Activated effector memory CD4-positive, alpha-beta T cell treated with Interleukin-2 at 50 U/mL for 16 hours (primary cell): ENCODE results near the gene LONP1.
"Not testable (repeated sequence)": the region's sequence is repeated elsewhere in the genome, so short reads cannot be mapped to it uniquely, and the experiment has no call there.

Experiments
- DNase-seq: peaks from one replicate; pipeline ENCODE4 v3.0.0-alpha.2; 2020

The LONP1 gene, protein sequence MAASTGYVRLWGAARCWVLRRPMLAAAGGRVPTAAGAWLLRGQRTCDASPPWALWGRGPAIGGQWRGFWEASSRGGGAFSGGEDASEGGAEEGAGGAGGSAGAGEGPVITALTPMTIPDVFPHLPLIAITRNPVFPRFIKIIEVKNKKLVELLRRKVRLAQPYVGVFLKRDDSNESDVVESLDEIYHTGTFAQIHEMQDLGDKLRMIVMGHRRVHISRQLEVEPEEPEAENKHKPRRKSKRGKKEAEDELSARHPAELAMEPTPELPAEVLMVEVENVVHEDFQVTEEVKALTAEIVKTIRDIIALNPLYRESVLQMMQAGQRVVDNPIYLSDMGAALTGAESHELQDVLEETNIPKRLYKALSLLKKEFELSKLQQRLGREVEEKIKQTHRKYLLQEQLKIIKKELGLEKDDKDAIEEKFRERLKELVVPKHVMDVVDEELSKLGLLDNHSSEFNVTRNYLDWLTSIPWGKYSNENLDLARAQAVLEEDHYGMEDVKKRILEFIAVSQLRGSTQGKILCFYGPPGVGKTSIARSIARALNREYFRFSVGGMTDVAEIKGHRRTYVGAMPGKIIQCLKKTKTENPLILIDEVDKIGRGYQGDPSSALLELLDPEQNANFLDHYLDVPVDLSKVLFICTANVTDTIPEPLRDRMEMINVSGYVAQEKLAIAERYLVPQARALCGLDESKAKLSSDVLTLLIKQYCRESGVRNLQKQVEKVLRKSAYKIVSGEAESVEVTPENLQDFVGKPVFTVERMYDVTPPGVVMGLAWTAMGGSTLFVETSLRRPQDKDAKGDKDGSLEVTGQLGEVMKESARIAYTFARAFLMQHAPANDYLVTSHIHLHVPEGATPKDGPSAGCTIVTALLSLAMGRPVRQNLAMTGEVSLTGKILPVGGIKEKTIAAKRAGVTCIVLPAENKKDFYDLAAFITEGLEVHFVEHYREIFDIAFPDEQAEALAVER

DNA sequence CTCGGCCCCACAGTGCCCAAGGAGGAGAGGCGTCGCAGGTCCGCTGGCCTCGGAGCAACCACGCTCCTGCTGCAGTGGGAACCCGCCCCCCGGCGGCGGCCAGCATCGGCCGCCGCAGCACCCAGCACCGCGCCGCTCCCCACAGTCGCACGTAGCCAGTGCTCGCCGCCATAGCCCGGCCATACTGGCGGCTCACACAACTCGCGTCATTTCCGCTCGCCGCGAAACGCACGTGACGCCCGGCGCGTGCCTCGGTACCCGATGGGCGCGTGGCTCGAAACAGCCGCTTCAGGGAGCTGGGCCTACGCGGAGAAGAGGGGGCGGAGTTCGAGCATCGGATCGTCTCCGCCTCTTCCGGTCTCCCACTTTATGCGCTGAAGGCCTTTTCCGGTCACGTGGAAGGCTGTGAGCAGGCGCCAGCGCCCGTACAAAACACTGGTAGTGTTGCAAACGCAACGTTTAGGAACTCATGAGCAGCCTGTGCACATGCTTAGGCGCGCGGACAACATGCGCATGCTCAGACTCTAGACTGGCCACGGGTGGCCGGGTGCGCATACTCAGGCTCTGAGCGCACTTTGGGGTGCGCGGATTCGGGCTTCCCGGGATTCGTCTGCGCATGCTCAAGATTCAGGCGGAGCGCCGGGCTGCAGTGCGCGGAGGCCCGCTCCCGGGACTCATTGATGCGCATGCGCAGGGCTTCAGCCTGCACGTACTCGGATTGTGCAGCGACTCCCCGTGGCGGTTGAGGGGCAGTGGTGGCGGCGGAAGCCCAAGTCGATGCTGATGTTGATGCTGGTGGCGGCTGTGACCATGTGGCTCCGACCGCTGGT is at the start of gene LONP1, which contains the start of gene CATSPERD:
Gene LONP1 (minus strand): TSS at position 186 of the 830 bp plus-strand sequence. CDS start 14 bp downstream, at position 172.
Gene CATSPERD (plus strand): TSS at position 677 of the 830 bp plus-strand sequence. CDS start 101 bp downstream, at position 778.
- DNase-seq, result peak; percentile 95

DNA sequence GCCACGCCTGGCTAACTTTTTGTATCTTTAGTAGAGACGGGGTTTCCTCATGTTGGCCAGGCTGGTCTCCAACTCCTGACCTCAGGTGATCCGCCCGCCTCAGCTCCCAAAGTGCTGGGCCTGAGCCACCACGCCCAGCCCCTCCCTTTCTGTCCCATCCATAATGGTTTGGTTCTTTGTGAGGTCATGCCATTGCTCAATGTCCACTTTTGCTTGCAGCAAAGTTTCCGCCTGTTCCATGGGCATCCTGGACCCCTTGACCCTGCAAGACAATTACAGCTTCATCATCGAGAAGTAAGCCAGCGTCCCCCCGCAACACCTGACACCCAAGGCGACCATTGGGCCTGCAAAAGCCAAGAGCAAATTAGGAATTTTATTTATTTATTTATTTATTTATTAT is 48.0 kb upstream of the LONP1 start:
- DNase-seq, result no peak

DNA sequence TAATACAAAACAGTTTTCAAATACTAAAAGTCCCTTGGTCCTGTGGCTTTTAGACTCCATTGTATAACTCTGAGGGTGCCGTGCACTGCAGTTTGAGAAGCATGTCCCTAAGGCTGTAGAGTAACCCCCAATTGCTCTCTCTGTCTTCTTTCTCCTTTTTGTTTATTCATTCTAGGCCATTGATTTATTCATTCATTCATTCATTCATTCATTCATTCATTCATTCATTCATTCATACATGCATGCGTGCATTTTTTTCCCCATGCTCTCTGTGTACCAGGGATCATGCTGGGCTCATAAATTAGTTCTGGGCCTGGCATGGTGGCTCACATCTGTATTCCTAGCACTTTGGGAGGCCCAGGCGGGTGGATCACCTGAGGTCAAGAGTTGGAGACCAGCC is 45.3 kb upstream of the LONP1 start:
- no peak for DNase-seq

DNA sequence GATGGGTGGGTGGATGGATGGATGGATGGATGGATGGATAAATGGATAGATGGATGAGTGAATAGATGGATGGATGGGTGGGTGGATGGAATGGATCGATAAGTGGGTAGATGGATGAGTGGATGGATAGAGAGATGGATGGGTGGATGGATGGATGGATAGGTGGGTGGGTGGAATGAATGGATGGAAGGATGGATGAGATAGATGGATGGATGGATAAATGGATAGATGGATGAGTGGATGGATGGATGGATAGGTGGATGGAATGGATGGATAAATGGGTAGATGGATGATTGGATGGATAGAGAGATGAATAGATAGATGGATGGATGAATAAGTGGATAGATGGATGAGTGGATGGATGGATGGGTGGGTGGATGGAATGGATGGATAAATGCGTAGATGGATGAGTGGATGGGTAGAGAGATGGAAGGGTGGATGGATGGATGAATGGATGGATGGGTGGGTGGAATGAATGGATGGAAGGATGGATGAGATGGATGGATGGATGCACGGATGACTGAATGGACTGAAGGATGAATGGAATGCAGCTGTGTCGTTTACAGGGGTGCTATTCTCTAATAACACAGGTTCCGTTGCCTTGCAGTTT is 42.8 kb upstream of the LONP1 start:
- DNase-seq, result no peak

DNA sequence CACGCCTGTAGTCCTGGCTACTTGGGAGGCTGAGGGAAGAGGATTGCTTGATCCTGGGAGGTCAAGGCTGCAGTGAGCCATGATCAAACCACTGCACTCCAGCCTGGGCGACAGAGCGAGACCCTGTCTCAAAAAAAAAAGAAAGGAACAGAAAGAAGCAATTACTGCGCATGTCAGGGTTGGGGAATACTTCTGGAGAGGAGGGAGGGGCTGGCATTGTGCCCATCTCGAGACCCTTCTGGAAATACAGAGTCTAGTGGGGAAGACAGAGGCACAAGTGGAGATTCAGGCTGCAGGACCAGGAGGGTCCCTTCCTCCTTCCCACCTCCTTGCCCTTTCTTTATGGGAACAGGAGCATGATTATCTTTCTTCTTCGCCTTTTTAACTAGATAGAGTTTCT is 33.8 kb upstream of the LONP1 start:
- DNase-seq, result no peak

DNA sequence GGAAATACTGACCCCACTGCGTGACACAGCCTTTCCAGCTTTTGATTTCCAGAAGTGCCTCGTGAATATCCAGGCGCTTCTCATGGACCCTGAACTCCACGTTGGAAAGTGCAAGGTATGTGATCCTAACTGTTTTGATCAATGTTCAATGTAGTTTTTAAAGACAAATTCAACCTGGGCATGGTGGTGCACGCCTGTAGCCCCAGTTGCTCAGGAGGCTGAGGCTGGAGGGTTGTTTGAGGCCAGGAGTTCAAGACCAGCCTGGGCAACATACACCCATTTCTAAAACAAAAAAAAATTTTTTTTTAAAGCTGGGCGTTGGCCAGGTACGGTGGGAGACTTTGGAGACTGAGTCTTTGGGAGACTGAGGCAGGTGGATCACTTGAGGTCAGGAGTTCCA is 31.8 kb upstream of the LONP1 start:
- DNase-seq, result no peak

DNA sequence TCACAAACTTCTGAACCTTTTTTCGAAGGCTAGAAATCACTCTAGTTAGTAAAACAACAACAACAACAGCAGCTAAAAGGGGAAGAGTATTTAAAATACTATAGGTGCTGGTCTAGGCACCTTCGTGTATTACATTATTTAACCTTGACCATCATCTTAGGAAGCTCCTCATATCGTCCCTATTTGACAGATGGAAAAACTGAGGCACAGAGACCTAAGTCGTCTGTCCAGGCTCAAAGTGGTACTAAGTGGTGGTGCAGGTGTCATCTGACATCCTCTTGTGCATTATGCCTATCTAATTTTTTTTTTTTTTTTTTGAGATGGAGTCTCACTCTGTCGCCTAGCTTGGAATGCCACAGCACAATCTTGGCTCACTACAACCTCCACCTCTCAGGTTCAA is 29.6 kb upstream of the LONP1 start:
- no peak for DNase-seq

DNA sequence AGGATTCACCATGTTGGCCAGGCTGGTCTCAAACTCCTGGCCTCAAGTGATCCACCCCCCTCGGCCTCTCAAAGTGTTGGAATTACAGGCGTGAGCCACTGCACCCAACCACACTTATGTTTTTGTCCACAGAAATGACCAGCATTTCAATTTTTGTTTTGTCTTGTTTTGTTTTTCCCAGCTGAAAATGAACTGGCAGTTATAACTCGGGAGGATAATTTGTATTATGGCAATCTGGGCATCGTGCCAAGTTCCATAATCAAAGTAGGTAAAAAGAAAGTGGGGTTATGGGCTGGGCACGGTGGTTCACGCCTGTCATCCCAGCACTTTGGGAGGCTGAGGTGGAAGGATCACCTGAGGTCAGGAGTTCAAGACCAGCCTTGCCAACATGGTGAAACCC is 29.0 kb upstream of the LONP1 start:
- DNase-seq, result not testable (repeated sequence)

DNA sequence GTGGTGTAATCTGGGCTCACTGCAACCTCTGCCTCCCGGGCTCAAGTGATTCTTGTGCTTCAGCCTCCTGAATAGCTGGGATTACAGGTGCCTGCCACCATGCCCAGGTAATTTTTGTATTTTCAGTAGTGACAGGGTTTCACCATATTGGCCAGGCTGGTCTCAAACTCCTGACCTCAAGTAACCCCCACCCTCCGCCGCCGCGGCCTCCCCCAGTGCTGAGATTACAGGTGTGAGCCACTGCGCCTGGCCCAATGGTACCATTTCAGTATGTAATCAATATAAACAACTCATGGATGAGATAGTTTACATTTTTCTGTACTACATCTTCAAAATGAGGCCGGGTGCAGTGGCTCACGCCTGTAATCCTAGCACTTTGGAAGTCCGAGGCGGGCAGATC is 25.1 kb upstream of the LONP1 start:
- not testable (repeated sequence) for DNase-seq

DNA sequence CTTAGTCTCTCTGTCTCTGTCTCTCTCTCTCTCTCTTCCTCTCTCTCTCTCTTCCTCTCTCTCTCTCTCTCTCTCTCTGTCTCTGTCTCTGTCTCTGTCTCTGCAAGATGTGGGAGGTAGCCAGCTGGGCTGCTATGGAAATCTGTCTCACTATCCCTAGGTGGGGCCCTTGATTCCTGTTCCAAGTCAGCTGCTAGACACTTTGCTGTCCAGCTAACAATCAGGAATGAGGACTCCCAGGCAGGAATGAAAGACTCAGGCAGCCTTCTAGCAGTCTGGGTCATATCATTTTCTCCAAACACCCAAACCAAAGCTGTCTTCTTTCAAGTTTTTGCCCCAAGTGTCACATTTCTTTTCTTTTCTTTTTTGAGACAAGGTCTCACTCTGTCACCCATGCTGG is 23.7 kb upstream of the LONP1 start:
- no peak for DNase-seq

DNA sequence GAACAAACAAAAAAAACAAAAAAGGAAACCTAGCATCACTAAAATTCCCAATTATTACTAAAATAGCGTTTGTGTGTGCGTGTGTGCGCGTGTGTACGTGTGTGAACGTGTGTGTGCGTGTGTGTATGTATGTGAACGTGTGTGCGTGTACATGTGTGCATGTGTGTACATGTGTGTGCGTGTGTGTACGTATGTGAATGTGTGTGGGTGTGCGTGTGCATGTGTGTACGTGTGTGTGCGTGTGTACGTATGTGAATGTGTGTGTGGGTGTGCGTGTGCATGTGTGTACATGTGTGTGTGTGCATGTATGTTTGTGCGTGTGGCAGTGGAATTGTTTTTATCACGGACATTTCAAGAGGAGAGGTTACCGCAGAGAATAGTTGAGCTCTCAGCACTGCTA is 22.1 kb upstream of the LONP1 start:
- DNase-seq, result no peak

DNA sequence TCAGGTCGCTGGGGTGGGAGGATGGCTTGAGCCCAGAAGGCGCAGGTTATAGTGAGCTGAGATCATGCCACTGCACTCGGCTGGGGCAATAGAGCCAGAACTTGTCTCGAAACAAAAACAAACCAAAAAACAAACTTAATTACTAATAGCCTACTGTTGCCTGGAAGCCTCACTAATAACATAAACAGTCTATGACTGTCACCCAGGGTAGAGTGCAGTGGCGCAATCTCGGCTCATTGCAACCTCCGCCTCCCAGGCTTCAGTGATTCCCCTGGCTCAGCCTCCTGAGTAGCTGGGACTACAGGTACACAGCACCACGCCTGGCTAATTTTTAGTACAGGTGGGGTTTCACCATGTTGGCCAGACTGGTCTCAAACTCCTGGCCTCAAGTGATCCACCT is 18.5 kb upstream of the LONP1 start:
- no peak for DNase-seq

DNA sequence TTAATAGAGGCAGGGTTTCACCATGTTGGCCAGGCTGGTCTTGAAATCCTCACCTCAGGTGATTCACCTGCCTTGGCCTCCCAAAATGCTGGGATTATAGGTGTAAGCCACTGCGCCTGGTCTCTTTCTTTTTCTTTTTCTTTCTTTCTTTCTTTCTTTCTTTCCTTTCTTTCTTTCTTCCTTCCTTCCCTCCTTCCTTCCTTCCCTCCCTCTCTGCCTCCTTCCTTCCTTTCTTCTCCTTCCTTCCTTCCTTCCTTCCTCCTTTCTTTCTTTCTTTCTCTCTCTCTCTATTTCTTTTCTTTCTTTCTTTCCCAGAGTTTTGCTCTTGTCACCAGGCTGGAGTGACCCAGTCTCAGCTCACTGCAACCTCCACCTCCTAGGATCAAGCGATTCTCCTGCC is 13.2 kb upstream of the LONP1 start:
- not testable (repeated sequence) for DNase-seq

DNA sequence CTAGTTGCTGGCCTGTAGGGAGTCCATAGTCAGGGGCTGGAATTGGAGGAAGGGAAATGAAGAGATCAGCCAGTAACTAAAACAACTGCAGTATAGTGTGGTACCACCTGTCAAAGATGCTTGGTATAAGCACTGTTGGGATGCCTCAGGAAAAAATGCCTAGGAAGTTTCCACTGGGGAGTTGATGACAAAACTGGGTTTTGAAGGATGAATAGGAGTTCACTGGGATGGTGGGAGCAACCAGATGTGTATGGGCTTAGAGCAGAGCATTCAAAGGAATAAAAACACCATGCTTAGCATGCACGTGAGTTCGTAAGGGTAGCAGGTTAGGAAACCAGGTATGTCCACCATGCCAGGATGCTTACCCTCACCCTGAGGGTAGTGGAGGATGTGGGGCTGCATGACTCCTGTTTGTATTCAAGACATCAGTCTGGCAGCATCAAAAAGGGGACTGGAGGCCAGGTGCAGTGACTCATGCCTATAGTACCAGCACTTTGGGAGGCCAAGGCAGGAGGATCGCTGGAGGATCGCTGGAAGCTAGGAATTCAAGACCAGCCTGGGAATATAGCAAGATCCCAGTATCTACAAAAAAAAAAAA is 7.6 kb upstream of the LONP1 start:
- DNase-seq, result no peak

DNA sequence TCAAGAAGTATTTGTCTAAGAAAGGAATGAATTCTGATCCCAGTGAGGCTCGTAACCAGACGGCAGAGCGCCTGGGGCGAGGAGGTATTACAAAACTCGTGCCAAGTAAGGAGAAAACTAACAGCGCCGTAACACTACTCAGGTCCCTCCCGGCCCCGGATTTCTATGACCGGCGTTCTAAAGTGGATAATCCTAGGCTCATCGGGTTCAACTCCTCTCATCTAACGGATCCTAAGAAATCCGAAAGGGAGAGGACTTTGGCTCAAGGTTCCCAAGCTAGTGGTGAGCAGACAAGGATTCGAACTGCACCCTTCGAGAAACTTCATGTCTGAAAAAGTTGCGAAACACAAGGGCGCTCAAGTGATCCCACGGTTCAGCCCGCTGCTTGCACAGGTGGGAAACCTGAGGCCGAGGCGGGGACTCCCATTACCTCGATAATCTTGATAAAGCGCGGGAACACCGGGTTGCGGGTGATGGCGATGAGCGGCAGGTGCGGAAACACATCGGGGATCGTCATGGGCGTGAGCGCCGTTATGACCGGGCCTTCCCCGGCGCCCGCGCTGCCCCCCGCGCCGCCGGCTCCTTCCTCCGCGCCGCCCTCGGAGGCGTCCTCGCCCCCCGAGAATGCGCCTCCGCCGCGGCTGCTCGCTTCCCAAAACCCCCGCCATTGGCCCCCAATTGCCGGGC is 529 bp downstream of the LONP1 start:
- no peak for DNase-seq

DNA sequence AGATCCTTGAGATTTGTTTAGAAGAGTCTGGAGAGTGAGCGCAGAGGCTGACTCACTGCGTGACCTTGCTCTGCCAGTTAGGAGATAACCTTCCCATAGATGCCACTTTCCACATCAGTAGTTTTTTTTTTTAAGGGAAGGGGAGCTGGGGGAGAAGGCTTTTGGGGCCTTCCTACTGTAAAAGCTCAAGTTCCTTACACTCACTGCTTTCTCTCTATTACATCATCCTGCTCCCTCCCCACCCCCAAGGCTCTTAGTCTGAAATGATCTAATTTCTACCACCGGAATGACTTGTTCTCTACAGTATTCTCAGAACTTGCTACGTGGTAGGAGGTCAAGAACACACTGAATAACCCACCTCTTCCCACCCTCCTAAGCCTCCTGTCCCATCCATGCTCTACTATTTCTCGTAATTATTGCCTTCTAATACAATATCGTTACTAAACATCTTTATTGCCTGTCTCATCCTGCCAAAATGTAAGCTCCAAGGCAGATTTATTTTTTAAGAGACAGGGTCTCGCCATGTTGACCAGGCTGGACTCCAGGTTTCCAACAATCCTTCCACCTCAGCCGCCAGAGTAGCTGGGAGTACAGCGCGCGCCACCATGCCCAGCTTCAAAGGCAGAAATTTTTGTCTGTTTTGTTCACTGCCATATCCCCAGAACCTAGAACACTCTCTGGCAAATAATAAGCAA is 1.2 kb downstream of the LONP1 start:
- DNase-seq, result no peak

DNA sequence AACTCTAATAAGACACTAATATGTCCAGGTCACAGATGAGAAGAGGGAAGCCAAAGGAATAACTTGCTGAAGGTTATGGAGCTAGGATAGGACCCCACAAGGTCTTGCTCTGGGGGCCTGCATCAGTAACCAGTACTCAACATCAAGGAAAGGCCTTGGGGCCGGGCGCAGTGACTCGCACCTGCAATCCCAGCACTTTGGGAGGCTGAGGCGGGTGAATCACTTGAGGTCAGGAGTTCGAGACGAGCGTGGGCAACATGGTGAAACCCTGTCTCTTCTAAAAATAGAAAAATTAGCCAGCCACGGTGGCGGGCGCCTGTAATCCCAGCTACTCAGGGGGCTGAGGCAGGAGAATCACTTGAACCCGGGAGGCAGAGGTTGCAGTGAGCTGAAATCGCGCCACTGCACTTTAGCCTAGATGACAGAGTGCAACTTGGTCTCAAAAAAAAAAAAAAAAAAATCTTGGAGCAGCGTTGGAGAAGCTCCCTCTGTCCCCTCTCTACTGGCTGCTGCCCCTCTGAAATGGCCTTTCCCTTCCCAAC is 1.8 kb downstream of the LONP1 start:
- DNase-seq, result no peak

DNA sequence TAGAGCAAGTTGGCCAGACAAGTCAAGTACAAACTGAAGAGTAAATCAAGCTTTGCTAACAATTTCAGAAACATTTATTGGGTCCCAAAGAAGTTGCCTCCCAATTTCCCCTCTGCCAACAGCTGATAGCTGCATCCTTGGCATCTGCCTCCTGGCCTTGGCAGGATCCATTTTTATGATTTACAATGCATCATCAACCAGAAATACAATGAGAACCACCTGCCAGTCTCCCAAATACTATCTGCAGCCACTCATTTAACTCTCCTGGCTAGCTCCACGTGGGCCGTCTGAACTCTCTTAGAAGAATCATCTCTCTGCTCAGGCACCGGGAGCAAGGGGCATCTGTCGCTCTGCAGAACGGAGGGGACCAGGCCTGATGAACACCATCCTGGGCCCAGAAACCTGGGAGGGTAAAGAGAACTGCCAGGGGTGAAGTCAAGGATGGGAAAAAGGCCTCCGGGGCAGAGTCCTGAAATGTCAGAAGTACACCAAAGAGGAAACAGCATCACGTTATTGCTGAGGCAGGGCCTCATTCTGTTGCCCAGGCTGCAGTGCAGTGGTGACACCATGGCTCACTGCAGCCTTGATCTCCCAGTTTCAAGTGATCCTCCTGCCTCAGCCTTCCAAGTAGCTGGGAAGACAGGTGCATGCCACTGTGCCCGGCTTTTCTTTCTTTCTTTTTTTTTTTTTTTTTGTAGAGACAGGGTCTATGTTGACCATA is 2.6 kb downstream of the LONP1 start:
- DNase-seq, result no peak

DNA sequence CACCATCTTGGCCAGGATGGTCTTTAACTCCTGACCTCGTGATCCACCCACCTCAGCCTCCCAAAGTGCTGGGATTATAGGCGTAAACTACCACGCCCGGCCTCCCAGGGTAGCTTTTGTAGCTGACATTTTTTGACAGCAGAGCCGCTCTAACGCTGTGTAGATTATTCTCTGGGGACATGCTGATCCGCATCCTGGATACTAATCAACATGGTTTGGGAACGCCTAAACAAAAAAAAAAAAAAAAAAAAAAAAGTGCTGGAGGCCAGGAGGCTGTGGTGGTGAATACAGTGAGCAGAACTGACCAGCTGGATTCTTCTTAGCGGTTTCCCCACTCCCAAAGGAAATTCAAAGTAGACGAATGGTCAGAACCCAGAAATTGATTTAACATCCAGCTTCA is 5.1 kb downstream of the LONP1 start:
- no peak for DNase-seq

DNA sequence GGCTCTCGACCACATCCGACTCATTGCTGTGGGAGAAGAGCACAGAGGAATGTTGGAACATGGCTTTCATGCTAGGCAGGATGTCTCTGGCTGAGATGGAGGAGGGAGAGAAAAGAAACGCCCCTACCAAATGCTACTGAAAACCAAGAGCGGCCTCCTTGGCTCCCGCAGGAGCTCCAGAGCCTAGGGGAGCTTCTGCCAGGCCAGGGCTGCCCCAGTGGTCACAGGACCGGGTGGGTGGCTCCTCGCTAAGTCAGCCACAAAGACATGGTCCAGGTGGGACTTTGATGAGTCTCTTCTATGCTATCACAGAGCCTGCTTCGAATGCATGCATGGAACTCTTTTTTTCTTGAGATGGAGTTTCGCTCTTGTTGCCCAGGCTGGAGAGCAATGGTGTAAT is 6.7 kb downstream of the LONP1 start:
- no peak for DNase-seq
